HL-60 (cell line): ENCODE results near the gene AGPAT4.

Source experiments
- POLR2AphosphoS5 ChIP-seq: IDR thresholded peaks from 2 replicates; pipeline ENCODE4 v1.6.1; 2012; ENCODE audit warnings: low read depth
- SPI1 ChIP-seq: IDR thresholded peaks from 2 replicates; pipeline ENCODE4 v1.6.1; 2012; ENCODE audit warnings: low read depth, mild to moderate bottlenecking, borderline replicate concordance
- TF ChIP-seq, protein P1 (sequence below): IDR thresholded peaks from one replicate; pipeline ENCODE4 v1.5.1; 2011; ENCODE audit warnings: low read length, control low read depth, inconsistent platforms; ENCODE audit not compliant: insufficient read depth
- TF ChIP-seq, protein P2 (sequence below): IDR thresholded peaks from 2 replicates; pipeline ENCODE4 v1.6.1; 2012; ENCODE audit warnings: low read depth; ENCODE audit not compliant: insufficient replicate concordance

DNA sequence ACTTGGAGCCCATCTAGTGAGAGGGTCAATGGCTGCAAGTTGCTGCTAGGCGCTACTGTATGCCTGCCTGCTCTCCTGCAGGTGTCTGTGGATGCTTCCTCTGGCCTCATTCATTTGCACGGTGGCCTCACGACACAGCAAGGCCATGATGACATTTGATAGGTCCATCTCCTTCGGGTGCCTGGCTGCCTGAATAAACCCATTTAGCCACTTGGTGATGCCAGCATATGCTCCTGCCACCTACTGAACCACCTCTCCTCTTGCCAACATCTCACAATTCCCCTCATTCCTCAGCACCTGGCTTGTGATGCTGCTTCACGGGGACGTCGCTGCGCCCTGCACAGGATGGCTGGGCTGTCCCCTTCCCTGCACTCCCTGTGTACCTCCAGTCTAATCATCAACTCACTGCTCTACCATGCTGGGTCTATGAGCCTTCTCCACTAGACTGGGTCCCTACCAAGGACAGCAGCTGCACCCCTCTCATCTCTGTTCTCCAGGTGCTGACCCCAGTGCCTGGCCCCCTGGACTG lies 51.1 kb downstream of the AGPAT4 start:
- TF ChIP-seq, protein P1, sequence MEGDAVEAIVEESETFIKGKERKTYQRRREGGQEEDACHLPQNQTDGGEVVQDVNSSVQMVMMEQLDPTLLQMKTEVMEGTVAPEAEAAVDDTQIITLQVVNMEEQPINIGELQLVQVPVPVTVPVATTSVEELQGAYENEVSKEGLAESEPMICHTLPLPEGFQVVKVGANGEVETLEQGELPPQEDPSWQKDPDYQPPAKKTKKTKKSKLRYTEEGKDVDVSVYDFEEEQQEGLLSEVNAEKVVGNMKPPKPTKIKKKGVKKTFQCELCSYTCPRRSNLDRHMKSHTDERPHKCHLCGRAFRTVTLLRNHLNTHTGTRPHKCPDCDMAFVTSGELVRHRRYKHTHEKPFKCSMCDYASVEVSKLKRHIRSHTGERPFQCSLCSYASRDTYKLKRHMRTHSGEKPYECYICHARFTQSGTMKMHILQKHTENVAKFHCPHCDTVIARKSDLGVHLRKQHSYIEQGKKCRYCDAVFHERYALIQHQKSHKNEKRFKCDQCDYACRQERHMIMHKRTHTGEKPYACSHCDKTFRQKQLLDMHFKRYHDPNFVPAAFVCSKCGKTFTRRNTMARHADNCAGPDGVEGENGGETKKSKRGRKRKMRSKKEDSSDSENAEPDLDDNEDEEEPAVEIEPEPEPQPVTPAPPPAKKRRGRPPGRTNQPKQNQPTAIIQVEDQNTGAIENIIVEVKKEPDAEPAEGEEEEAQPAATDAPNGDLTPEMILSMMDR: no peak
- TF ChIP-seq, protein P2, sequence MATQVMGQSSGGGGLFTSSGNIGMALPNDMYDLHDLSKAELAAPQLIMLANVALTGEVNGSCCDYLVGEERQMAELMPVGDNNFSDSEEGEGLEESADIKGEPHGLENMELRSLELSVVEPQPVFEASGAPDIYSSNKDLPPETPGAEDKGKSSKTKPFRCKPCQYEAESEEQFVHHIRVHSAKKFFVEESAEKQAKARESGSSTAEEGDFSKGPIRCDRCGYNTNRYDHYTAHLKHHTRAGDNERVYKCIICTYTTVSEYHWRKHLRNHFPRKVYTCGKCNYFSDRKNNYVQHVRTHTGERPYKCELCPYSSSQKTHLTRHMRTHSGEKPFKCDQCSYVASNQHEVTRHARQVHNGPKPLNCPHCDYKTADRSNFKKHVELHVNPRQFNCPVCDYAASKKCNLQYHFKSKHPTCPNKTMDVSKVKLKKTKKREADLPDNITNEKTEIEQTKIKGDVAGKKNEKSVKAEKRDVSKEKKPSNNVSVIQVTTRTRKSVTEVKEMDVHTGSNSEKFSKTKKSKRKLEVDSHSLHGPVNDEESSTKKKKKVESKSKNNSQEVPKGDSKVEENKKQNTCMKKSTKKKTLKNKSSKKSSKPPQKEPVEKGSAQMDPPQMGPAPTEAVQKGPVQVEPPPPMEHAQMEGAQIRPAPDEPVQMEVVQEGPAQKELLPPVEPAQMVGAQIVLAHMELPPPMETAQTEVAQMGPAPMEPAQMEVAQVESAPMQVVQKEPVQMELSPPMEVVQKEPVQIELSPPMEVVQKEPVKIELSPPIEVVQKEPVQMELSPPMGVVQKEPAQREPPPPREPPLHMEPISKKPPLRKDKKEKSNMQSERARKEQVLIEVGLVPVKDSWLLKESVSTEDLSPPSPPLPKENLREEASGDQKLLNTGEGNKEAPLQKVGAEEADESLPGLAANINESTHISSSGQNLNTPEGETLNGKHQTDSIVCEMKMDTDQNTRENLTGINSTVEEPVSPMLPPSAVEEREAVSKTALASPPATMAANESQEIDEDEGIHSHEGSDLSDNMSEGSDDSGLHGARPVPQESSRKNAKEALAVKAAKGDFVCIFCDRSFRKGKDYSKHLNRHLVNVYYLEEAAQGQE: no peak
- TF ChIP-seq SPI1 (no peak), POLR2AphosphoS5 (no peak)
